ENCODE measurements around the gene MAPRE2.
"Not testable (repeated sequence)": the region's sequence is repeated elsewhere in the genome, so short reads cannot be mapped to it uniquely, and the experiment has no call there.

The MAPRE2 gene

DNA sequence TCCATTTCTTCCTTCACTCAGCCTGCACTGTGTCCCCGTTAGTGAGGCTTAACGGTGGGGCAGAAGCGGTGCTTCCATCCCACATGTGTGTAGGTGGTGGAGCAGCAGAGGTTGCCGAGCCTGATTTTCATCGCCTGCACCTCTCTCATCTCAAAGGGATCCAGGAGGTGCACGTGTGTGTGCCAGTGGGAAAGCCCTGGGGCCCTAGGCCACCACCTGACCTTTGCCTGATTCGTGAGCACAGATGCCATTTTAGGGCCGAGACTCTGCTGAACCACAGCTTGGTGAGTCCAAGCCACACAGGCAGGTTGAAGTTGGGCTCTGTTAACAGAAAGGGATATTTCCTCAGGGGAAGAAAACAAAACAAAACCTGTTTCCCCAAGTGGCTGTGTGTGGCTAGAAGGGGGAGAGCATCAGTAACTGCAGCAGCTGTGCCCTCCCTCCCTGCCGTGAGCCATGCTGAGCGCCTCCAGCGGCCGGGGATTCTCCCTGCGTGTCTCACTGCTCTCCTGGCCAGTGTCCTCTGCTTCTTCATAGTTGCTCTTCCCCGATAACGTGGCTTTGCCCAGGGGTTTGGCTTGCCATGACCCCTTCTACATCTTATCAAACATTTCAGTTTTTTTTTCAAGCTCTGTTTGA, 81.5 kb downstream of the MAPRE2 start:
- peak; percentile 33 for DNase-seq (ENCODE audit: low spot score)

DNA sequence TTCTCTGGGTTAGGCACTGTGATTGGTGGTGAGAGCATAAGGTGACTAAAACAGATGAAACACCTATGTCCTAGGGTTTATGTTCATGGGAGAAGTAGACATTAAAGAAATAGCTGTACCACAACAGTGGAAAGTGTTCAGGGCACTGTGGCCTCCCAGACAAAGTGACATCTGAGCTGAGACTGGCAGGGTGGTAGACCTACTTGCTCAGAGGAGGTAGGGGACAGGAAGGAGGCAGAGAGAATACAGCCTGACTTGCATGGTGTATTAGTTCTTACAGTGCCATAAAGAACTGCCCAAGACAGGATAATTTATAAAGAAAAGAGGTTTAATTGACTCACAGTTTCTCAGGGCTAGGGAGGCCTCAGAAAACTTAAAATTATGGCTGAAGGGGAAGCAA, 82.6 kb downstream of the MAPRE2 start:
- DNase-seq (ENCODE audit: low spot score): no peak

DNA sequence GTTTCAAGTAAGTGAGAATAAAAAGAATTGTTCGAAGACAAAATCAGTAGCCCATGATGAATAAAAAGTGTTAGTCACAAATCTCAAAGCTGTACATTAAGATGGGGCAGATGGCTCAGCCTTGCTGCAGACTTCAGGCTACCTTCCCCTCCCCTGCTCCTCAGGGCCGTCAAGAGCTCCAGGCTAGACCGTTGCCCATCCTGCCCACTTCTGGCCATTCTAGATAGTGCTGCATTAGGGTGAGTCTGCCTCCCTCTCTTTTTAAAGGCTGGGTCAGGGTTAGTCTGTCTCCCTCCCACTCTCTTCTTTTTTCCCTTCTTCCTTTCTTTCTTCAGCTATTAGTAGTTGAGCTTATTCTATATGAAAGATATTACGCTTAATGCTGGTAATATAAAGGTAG, 86.0 kb downstream of the MAPRE2 start:
- peak; percentile 67 for DNase-seq (ENCODE audit: low spot score)

DNA sequence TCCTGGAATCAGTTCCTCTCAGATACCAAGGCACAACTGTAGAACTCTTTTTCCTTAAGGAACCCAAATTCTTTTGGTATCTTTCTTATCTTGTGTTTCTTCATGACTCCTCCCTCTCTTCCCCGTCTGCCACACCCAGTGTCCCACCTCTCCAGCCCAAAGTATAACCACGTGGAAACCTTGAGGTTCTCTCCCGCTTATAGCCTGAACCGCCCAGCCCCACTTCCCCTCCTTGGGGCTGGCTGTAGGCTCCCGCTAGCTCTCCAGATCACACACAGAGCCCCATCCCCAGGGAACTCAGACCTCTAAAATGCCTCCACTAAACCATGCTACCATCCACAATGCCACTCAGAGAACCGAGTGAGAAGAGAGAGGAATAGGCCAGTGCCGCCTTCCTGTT, 87.5 kb downstream of the MAPRE2 start:
- no peak for DNase-seq (ENCODE audit: low spot score)

DNA sequence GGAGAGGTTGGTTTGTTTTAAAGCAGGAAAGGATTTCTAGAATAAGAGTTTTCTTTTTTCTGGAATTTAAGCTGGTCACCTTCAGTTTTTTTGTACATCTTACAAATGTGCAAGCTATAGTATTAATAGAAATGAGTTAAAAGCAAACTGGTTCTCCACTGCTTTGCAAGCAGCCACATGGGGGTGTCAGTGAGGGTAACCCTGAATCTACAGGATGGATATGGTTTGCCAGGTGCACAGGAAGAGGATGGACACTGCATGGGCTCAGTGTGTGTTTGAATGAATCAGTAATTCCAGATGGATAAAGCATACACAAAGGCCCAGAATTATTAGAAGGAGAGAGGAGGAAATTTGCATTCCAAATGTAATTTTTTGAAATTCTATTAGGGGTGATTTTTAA, 89.0 kb downstream of the MAPRE2 start:
- DNase-seq (ENCODE audit: low spot score): peak; percentile 31

DNA sequence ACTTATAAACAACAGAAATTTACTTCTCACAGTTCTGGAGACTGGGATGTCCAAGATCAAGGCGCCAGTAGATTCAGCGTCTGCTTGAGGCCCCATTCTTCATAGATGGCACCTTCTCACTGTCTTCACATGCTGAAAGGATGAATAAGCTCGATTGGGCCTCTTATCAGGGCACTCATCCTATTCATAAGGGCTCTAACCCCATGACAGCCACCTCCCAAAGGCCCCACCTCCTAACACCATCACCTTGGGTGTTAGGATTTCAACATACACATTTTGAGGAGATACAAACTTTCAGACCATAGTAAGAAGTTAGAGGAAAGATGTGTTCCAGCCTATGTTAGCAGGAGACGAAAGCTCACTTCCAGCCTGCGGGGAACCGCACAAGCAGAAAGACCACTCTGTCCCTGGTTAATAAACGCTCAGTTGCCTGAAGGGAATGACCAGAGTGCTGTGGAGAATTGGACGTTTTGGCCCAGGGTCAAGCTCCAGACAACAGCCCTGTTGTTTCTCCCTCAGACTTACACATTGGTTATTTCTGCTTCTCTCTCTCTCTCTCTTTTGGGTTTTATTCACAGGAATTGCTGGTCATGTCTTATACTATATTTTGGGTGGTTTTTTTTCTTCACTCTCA, 90.3 kb downstream of the MAPRE2 start:
- no peak for DNase-seq (ENCODE audit: low spot score)

DNA sequence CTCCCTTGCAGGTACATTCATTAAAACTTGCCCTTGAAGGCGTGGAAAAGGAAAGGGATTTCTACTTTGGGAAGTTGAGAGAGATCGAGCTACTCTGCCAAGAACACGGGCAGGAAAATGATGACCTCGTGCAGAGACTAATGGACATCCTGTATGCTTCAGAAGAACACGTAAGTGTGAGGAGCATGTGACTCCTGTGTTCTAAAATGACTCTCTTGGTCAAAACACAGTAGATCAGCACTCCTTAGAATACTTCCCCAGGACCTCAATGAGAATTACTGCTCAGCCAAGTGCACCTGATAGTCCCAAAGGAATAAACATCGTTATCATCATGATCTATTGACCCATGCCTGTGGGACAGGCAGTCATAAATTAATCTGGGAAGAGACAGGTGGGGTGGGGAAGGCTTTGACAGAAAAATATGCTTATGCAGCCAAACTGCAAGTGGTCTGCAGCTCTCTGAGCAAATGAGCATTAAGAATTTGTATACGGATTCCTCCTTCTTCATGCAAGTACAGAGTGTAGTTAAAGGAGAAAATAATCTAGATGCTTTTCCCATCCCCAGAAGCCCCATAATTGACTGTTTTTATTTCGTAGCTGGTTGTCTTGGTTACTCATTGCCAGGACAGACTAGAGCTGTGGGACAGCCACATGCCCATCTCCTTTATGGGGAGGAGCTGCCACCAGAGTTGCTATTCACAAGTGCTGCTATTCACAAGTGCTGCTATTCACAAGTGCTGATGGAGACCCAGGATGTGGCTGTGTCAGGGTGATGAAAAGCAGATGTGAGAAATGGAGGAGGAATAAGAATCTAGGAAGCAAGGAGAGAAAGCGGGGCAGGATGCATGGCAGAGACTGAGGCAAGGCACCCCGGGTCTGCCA, 91.0 kb downstream of the MAPRE2 start:
- DNase-seq (ENCODE audit: low spot score): no peak

DNA sequence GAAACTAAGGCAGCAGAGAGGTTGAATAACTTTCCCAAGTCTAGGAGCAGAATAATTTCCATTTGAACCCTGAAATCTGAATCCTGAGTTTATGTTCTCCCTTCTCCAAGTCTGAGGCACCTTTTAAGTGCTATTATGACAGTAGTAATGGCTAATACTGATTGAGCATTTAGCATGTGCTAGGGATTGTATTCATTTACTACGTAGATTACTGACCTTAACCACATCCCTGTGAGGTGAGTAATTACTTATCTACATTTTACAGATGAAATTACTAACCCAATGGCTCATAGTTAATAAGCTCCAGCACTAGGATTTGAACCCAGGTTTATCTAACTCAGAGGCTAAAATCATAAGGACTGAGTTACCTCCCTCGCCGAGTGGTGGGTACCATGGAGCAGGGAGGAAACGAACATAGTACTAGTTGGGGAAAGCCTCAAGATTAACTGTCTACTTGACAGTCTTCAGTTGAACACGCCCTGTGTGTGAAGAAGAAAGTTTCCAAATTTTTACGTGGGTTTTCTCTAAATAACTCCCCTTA, 93.0 kb downstream of the MAPRE2 start:
- DNase-seq (ENCODE audit: low spot score): no peak

DNA sequence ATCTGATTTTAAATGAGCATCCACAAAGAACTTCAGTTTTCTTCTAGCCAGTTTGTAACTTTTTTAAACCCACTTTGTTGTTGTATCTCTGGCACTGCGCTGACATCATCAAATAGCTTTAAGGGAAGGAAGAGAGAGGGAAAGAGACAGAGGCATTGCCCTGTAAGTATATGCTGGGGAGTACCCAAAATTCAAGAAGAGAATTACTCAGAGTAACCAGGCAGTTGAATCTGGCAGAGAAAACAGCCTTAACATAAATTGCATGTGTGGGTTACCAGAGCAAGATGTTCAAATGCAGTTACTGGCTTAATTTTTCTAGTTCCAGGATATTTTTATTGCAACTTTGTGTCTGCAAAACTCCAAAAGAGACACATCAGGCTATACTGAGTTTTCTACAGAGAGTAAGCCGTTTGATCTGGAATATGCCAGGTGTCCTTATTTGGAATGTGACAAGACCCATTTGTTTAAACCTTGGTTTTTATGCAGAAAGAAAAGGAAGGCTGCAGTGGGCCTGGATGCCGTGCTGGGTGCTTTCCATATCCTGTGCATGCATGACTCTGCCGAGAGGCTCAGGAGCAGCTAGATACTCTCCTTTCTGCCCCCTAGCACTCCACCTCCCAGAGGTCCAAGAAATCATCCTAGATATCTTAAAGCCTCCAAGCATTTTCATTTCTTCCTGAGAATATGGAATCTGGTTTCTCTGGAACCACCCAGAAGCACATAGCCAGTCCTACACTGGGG, 93.7 kb downstream of the MAPRE2 start:
- DNase-seq (ENCODE audit: low spot score): peak; percentile 31

DNA sequence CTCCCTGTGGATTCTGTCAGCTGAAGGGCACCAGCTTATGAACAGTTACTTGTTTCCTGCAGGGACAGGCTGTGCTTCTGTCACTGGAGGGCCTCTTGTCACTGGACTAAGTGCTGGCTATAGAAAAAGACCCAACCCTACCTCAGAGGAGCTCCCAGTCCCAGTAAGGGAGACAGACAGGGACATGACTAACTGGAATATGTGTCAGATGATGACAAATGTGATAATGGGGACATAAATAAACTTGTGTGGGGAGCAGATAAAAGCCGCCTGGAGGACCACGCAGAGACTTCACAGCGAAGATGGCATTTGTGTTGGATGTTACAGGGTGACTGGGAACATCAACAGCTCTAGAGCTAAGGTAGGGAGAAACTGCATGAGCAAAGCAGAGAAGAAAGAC, 95.0 kb downstream of the MAPRE2 start:
- no peak for DNase-seq (ENCODE audit: low spot score)

DNA sequence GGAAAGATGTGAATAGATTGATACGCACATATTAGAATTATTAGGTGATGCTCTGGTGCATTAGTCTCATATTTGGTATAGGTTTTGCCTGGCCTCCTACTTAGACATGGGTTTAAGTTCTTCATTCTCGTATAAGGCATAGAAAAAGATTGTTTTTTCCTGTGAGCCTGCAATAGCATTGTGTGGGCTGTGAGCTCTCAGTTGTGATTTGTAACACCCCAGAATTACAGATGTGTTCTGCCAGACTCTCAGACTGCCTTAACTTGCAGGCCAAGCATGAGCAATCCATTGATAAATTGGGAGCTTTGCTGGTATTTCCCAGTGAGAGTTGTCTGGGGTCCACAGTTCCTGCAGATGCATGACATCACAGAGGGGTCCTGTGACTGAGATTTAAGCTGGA, 95.7 kb downstream of the MAPRE2 start:
- DNase-seq (ENCODE audit: low spot score): no peak

DNA sequence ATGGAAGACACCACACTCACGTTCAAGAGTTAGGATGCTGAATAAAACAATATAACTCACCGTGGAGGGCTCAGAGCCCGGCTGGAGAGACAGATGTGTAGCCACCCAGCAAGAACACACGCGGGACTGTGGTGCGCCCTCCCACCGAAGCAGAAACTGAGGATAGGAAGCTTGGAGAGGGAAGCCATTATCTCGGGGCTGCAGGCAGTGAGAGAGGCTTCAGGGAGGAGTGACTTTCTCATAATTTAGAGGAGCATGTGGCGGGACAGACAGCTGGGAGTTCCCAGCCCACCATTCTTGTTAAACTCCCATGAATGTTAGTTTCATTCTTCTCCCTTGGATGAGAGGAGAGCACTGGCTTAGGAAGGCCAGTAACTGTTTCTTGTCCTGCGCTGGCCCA, 96.4 kb downstream of the MAPRE2 start:
- DNase-seq (ENCODE audit: low spot score): no peak

DNA sequence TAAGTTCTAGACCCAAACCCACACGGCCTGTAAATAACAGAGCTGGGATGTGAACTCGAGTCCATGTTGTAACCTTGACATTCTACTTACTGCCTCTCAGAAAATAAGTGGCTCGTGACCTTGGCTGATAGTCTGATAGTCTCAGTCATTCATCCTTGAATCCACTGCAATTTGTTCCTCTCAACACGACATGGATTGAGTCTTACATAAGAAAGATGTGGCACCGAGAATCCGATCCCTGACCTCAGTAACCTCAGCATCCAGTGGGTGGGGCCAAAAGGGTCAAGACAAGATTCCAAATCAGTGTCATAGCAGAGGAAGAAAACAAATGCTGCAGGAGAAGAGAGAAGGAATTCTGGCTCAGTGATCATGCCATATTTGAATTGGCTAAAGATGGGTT, 97.6 kb downstream of the MAPRE2 start:
- no peak for DNase-seq (ENCODE audit: low spot score)

DNA sequence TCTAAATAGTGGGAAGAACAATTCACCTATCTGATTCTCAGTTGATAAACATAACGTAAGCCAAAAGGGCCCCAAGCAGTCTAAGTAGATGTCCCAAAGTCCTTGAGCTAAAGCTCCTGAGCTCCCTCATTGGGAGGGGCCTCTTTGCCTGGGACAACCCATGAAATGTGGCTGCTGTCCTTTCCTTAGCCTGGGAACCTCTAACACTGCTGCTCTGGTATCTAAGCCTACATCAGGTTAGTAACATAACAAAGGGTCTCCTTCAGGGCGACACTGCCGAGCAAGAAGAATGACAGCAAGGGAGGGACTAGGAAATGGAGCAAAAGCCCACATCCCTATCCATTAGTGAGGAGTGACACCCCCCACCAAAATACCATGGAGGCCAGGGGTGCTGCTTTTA, 98.3 kb downstream of the MAPRE2 start:
- peak; percentile 23 for DNase-seq (ENCODE audit: low spot score)

DNA sequence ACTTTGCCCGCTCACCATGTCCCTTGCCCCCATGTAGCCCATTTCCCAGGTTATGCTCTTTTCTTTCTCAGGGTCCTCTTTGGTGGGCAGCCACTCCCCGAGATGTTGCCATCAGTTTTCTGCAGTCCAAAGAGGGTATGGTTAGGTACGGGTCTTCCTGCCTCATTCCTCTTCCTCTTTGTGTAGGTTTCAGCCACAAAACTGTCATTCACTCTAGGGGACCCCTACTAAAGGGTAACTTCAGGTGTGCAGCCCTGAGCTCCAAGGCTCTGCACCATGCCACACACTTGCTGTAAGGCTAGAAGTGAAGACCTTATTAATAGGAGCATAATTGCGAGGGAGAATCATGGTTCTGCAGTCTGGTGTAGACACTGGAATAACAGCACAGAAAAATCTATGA, 99.9 kb downstream of the MAPRE2 start:
- no peak for DNase-seq (ENCODE audit: low spot score)

DNA sequence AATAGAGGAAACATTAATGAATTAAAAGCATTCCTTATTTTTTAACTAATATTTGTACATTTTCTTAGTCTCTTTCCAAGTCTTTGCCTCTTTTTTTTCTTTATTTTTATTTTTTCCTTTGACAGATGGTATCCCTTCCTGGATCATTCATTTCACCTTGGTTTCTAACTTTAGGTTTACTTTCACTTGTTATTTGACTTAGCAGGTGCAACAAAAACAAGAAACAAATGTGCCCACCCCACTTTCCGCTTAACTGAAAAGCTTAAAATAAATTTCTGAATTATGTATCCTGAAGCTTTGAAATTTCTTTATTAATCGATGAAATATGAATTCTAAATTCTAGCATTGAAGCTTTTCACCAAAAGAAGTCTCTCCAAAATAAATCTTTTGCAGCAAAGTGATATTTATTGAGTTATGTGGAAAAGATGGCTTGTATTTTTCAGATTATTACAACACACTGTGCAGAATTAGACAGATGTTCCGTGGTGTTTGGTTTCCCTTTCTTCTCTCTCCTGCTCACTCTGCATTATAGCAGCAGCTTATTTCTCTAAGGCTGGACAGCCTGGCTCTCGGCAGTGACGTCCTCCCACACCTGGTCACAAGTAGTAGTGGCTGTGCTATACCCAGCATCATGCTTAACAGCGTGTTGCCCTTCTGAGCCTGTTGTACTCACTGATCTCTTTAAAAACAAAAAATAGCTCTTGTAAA, 100.5 kb downstream of the MAPRE2 start:
- DNase-seq (ENCODE audit: low spot score): no peak

DNA sequence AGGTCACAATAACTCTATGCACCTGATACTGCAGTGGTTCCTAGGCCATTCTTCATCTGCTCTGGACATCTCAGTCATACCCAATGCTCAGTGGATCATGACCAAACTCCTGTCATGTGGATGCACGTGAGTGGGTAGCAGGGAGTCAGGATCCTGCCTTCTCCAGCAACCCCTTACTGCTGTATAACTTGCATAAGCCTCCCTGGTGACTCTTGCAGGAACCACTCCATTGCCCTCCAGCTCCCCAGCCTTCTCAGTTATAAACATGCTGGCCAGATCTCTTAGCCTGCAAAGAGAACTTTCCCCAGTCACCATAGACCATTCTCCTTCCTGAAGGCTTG, 101.0 kb downstream of the MAPRE2 start:
- no peak for DNase-seq (ENCODE audit: low spot score)

DNA sequence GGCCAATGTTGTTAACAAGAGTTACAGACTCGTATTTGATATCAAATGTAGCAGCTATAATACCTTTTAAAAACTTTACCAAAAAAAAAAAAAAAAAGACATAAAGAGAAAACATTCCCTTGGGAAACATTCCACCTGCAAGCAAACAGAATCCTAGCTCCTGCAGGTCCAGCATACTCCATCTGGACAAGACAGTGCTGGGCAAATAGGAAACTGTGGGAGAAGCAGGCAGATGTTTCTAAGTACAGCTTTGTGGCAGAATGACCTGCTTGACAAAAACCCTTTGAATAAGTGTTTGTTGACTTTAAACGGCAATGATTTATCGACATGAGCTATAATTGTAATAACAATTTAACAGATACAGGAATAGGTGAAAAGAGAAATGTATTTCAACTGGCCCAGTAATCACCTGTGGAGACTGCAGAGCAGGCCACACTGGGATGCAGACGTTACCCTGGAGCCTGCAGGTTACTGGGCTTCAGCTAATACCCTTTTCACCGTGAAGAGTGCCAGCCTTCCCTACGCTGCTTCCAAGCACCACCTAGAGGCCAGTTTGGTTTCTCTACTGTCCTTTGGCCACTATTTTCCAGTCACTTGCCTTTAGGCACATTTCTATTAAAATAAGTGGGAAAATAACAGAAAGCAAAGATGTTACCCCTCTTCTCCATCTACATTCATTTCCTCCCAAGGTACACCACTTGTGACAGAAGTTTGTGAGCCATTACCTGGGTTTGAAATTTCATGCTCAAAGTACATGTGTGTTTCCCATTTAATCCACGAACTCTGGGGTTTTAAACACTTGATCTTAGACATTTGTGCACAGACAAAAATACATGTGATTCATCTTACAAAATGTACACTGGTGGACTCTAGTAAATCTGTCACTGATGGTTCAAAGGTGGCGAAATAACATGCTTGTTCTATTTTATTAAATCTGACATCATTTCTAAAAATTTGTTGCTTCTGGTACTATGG, 102.7 kb downstream of the MAPRE2 start:
- peak; percentile 68 for DNase-seq (ENCODE audit: low spot score)

DNA sequence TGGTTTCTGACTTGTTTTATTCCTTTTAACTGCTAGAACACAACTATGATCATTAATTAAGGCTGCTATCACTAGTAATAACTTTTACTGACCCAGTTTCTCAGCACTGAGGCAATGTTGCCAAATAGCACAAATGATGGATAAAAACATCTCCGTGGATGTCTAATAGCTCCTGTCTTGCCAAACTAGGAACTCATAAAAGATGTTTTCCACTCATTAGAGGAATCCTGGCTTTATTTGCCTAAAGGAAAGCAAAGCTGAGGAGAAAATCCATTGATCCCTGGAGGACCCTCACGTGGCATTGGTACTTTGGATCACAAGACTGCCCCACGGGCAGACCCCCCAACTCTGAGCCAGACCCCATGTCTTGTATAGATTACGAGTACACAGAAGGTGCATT, 103.5 kb downstream of the MAPRE2 start:
- DNase-seq (ENCODE audit: low spot score): no peak

DNA sequence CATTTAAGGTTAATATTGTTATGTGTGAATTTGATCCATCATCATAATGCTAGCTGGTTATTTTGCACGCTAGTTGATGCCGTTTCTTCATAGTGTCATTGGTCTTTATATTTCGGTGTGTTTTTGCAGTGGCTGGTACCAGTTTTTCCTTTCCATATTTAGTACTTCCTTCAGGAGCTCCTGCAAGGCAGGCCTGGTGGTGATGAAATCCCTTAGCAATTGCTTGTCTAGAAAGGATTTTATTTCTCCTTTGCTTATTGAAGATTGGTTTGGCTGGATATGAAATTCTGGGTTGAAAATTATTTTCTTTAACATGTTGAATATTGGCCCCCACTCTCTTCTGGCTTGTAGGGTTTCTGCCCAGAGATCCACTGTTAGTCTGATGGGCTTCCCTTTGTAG, 109.0 kb downstream of the MAPRE2 start:
- DNase-seq (ENCODE audit: low spot score): not testable (repeated sequence)
